CD4-positive, alpha-beta T cell treated with Interferon alpha-2 for 1 hour (primary cell): ENCODE data around the gene ARSB.
"Not testable (repeated sequence)": the region's sequence is repeated elsewhere in the genome, so short reads cannot be mapped to it uniquely, and the experiment has no call there.

Experiments
- DNase-seq, 2 donors: peaks; one replicate each; pipeline ENCODE4 v3.0.0-alpha.2; 2020 to 2022

The ARSB gene

DNA sequence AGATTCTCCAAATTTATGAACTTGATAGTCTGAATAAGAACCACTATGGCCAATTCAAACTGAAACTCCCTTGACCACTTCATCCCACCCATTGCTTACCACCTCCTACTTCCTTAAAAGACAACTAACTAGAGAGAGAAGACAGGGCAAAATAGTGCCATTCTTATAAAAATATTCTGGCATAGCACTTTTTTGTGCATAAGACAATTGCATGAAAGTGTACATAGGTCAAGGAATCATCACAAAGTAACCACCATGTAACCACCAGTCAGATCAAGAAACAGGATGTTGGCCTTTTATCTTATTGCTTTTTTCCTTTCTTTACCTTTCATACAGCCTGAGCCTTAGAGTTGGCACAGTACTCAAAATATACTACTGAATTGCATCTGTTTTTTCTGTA lies 8.1 kb upstream of the ARSB start:
- DNase-seq, result no peak

DNA sequence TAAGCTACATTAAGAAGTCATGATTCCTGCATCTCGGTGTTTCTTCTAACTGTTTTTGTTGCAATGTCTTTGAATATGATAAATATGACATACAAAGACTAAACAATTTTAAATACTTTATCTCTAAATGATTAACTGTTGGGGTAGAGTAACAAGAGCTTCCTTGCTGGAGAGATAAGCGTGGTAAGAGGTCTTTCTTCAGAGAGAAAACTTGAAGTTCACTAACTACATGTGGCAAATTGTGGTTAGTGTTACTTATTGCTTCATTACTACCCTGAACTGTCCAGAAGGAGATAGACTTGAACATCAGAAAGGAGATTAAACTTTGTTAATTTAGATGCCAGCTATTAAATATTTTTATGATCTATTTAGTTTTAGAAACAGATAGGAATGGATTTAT lies 7.0 kb upstream of the ARSB start:
- DNase-seq, result no peak

DNA sequence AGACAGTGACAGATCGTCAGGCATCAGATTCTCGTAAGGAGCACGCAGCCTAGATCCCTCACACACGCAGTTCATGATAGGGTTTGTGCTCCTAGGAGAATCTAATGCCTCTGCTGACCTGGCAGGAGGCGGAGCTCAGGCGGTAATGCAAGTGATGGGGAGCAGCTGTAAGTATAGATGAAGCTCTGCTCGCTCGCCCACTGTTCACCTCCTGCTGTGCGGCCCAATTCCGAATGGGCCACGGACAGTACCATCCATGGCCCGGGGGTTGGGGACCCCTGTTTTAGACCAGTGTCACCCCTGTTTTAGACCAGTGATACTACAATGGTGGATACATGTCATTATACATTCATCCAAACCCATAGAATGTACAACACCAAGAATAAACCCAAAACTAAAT lies 4.0 kb upstream of the ARSB start:
- no peak for DNase-seq

DNA sequence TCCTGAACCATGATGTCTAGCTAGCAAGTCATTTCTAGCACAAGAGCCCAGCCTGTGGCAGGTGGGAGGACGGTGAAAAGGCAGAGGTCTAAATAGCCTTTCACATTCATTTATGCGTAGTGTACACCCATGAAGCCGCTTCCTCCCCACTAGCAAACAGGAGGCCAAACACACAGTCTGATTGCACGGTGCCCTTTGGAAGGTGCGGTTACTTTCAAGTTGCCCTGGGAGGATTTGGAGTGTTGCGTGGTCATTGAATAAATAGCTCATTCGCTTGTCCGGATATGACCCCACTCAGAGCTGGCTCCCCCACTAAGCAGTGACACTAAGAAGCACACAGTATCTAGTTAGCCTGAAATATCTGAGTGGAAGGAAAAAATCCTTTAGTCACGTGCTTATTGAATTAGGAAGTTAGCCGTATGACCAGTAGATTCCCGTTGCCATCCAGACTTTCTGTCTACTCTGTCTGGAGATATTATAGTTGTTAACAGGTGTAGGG lies 664 bp upstream of the ARSB start:
- DNase-seq, result peak; percentile 22 to 56

DNA sequence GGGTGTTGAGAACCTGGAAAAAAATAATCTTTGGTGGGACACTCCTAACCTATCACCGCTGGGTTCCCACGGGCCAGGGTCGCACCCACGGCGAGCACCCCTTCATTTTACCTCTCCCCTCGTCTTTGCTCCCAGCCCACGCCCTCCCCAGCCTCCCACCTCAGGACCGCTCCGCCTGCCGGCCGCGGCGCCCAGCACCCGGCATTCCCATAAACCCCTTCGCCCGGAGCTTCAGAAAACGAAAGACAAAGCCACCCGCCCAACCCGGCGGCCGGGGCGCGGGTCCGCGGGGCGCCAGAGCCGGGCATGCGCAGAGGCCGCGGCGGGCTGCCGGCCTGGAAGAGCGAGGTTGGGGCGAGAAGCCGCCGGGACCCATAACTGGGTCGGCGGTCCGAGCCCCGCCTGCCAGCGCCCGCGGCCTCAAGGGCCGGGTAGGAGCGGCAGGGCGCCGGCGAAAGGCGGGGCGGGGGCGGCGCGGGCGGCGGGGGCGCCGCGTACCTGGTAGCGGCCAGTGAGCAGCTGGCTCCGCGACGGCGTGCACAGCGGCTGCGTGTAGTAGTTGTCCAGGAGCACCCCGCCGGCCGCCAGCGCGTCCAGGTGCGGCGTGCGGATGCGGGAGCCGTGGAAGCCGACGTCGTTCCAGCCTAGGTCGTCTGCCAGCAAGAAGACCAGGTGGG lies 533 bp downstream of the ARSB start:
- DNase-seq, result peak; percentile 80 to 88

DNA sequence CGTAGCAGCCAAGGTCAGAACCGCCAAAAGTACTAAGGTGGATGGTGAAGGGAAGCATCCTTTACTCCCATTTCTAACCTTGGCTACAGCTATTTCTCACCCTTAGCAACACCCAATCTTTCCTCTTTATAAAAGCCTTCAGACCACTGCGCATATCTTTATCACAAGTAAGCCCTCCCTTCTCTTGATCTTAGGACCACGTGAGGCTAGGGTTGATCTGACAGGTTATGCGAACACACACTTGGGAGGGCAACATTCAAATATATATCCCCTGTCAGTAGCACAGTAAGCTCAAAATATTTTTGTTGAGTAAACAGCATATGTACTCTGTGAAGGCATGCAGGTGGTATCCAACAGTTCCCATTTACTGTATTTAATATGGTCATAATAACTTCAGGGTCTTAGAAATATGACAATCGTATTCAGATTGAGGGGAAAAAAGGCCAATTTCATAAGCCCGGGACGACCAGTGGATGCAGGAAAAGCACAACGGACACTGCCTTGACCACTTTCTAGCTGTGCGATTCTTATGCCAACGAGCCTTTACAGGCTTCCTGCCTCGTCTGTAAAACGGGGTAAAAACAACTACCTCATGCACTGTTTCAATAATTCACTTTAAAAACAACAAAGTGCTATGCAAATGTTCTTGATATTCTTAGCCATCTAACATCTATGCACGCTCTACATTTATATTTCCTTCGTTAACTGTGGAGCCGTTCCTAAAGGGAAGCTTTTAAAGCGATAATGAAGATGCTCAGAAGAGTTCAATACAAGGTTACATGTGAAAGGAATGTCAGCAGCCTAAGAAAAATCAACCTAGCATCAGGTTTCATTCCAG lies 1.3 kb downstream of the ARSB start:
- DNase-seq, result peak in 1 of 2 donors; percentile 3

DNA sequence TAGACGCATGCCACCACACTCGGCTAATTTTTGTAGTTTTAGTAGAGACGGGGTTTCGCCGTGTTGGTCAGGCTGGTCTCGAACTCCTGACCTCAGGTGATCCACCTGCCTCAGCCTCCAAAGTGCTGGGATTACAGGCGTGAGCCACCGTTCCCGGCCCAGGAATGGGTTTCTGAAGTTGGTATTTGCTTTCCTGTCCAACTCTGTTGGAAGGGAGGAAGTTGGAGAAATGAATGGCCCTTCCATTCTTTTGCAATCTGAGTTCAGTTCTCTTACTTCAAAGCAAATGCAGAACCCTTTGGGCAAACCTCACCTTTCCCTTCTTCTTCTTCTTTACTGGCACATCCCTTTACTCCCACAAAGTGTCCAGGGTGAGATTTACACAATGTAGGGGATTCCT lies 1.9 kb downstream of the ARSB start:
- not testable (repeated sequence) for DNase-seq

DNA sequence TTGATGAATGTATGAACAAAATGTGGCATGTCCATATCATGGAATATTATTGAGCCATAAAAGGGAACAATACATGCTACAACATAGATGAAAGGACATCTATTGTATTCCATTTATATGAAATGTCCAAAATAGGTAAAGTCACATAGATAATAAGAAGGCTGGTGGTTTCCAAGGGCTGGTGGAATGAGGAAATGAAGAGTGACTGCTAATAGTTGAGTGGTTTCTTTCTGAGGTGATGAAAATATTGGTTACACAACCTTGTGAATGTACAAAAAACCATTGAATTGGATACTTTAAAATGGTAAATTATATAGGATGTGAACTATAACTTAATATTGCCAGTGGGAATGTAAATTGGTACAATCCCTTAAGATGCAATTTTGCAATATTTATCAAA lies 5.2 kb downstream of the ARSB start:
- DNase-seq, result no peak

DNA sequence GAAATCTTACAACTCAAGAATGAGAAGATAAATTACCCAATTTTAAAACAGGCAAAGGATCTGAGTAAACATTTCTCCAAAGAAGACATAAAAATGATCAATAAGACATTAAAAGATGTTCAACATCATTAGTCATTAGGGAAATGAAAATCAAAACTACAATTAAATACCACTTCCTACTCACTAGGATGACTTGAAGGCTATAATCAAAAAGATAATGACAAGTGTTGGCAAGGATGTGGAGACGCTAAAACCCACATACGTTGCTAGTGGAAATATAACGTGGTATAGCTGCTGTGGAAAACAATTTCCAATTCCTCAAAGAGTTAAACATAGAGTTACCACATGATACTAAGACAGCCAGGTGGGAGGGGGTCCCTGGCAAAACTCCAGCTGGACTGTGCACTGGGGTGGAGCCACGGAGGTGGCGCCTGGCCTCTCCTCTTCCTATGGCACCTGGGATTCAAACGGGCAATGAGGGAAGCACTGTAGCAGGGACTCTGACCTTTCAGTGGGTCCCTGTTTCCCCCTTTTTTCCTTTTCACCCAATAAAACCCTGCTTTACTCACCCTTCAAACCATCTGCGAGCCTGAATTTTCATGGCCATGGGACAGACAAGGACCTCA lies 5.9 kb downstream of the ARSB start:
- no peak for DNase-seq

DNA sequence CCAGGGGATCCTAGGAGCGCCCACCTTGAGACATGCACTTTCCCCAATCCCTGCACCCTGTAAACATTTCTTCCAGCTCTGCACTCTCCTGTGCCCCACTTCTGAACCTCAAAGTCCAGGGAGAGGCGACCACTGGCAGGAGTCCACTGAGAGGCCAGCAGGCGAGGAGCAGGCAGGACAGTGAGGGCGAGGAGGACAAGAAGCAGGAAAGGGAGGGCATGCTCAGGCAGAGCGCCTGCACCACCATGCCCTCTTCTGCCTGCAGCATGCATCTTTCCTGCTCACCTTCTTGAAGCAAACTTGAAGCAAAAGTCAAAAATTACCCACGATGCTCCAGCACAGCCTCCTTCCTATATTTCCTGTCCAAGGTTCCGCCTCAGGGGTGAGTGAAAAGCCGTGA lies 10.1 kb downstream of the ARSB start:
- DNase-seq, result no peak

DNA sequence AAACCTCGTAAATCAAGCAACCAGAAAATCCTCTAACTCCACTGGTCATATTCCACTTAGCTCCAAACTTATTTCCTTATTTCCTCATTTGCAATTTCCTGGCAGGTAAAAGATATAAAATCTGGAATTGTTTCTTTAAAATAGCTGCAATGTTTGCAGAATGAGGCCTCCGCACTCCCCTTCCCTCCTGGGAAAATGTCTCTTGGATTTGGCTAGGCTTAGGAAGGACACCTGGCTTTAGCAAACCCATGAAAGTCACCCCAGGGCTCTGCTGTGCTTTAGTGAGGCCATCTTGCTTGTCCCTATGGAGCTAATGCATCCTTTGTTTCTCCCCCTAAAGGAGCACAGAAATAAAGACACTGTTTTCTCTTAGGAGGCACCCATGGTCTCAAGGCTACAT lies 10.5 kb downstream of the ARSB start:
- no peak for DNase-seq

DNA sequence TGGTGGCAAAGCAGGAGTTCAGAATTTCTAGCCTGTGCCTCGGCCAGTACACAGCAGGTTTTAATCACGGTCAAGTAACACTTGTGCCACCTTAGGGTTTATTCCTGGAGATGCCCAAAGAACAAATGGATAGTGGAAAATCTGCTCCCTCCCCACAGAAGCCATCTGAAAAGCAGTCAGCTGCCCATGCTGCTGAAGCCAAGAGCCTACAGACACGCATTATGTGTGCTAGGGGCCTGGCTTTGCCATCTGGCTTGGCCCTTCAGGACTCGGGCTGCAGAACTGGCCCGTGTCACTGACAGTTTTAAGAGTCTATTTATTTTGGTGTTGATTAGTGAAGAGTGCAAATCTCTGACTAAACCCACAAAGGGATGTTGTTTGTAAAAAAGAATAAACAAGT lies 11.1 kb downstream of the ARSB start:
- no peak for DNase-seq

DNA sequence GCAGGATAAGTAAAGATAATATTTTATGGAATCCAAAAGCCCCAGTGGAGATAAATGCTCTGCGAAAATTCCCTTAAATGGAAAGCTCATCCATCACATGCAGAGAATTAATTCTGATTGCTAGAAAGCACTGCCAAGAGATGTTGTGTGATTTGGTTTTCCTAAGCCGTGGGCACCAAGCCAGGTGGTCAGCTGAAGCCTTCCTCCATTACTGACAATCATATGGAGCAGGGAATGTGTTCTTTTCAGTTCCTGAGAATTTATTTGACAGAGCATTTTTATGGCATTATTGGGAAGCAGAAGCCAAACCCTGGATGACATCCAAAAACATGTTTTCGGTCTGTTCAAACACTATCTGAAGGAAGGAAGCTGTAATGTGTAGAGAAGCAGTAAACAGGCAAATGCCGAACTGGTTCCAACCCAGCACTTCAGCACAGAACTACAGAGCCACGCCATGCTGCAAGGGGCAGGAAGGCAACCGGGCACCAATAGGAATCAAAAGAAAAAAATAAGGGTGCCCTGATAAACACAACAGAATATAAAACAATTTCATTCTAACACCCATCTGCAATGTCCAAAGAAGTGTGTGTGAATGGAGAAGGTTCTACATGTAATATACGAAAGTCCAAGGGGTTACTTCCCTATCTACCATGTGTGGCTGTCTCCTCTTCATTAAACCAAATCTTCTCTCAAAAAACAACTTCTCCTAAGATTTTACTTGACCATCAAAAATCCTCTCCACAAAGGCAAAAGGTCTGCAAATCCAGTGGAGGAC lies 12.3 kb downstream of the ARSB start:
- DNase-seq, result no peak

DNA sequence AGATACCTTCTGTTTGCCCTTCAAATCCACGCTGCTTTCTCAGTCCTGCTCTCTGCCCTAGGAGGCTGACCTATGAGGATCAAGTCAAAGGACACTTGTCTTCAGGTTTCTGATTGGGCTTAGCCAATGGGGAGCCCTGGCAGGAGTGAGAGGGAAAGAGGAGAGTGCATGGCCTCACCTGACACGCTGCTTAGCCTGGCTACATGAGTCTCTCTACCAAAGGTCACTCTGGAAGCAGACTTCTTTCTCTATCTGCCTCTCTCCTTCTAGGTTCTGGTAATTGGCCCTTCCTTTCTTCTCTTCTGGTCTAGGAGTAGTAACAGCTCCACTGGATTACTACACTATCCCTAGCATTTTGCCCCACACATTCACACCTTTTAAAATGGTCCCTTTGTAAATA lies 13.1 kb downstream of the ARSB start:
- DNase-seq, result no peak

DNA sequence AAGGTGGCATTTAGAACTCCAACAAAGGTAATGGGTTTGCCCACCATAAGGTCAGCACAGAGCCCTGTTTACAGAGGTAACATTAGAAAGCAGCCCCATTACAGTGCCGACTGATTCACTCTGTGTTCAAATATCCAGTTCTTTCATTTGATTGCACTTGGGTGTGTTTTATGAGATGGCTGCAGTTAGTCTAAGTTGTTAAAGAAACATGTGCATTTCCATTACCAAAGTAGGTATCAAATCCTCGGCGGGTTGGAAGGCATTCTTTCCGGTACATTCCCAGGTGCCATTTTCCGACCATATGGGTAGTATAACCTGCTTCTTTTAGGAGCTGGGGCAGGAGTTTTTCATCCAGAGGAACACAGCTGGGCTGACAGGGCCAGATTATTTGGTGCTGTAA lies 16.3 kb downstream of the ARSB start:
- no peak for DNase-seq

DNA sequence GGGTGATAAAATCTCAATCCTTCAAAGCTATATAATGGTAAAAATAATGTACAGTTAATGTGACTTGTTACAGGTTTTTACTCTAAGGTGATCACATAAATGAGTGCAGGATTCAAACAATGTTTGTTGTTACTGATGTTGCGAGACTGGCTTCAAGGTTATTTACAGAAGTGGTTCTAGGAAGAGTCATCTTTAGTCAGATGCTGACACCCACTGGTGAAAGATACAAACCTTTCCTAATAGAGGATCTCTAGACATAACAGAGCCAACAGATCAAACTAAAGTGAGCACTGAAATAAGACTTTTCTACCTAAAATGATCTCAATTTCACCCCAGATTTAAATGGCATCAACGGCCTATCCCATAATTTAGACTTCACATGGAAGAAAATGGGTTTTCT lies 20.2 kb downstream of the ARSB start:
- DNase-seq, result peak in 1 of 2 donors; percentile 12

DNA sequence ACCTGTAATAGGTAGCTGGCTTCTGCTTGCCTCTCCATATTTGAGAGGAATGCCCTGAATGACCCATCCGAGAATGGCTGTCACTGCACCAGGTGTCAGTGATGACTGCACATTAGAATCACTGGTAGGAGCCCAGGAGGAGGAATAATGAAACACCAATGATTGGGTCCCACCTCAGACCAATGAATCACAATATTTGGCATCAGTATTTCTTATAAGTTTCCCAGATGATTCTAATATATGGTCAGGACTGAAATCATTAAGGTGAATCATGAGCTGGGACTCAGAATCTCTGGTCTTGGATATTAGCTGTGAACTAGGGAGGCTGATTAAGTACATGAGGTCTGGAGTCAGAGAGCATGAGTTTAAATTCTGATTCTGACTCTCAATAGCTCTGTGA lies 23.4 kb downstream of the ARSB start:
- DNase-seq, result no peak

DNA sequence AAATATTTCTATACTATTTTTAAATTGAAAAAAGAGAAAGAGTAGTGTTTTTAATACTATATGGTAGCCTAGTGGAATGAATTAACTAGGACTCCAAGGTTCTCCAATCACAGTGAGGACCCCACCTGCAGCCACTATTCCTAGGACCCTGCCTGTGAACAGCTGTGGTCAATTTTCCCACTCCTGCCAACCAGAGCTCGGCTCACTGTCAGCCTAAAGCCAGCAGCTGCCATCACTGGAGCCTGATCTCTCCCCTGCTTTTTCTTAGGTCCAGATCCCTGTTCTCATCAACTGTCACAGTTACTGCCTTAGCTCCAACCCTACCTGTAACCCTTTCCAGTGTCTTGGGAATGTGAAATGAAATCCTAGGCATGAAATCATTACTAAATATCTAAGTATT lies 25.3 kb downstream of the ARSB start:
- DNase-seq, result no peak

DNA sequence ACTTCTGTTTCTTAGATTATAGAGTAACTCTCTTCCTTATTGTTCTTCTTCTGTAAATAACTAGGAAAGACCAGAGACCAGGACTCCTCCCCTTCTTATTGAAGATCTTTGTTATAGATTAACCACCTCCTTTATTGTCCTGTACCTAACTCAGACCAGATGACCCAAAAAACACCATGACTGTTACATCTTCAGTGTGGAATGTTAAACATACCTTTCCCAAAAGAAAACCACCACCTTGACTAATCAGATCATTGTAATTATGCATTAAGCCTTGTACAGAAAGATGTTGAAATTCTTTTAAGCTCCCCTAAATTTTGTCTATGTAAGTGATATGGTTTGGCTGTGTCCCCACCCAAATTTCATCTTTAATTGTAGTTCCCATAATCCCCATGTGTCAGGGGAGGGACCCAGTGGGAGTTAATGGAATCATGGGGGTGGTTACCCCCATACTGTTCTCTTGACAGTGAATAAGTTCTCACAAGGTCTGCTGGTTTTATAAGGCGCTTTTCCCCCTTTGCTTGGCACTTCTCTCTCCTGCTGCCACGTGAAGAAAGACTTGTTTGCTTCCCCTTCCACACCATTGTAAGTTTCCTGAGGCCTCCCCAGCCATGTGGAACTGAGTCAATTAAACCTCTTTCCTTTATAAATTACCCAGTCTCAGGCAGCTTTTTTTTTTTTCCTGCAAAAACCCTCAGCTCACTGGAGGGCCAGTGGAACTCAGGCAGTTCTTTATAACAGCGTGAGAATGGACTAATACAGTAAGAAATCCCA lies 26.3 kb downstream of the ARSB start:
- DNase-seq, result no peak

DNA sequence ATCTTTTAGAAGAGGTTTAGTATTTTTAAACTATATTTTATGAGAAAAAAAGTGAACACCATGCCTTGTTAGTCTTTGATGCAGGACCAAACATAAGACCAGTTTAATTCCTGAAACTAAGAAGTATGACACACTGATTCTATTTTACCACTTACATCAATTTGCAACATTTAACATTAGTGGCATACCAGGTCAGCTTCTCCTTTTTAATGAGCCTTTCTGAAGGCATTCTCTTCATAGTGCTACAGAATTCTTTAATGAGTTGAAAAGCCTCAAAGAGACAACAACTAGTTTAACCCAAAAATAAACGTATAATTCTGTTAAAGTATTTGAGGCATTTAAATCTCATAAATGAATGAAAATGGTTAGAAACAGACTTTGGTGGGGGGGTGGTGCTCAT lies 28.2 kb downstream of the ARSB start:
- no peak for DNase-seq

DNA sequence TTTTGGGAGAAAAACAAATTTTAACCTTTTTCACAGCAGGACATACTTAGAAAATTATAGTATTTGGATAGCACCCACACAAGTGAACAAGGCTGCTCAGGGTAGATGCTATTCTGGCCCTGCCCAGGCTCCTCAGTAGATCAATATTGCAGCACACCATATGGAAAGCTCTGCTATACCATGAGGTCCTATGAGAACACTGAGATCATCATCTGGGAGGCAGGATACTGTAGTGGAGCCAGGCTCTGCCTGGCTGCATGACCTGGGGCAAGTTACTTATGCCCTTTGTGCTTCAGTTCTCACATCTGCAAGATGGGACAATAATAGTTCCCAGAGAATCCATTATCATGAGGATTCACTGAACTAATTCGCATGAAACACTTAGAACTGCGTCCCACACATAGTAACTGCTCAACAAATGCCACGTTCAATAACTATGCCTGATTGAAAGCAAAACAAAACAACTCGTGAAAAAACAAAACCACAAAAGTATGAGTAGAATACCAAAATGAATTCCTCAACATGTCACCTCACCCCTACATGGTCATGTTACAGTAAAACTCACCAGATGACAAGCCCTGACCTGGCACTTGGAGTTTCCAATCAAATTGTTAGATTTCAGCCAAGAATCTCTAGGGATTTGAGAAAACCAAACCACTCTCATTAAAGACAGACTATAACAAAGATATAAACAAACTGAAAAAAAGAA lies 31.9 kb downstream of the ARSB start:
- DNase-seq, result no peak

DNA sequence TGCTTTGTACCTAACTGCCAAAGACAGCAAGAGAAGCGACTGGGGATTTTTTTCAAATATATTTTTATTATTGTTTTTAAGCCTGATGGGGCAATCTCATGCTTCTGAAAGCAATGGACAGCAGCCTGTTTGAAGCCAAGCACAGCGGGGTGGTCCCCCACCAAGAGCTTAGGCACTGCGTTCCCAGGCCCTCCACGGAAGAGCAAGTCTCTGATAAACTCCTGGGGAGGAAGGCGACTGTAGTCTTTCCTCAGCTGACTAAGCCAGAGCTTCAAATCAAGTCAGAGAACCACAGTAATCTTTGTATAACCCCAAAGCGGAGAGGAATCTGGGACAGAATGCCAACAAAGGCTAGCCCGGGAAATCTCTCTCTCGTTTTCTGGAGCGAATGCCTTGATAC lies 54.4 kb downstream of the ARSB start:
- DNase-seq, result no peak
